GM23248 (cell line): Measurements from ENCODE around the gene C17orf50. TPM values are rescaled to one million over a fixed set of nuclear protein-coding genes. Genes with fewer than 3 reads are reported as not detected.

Source experiments
- DNase-seq: peaks from one replicate; pipeline ENCODE4 v3.0.0-alpha.2; 2015
- H2AFZ ChIP-seq: fragments of 200-600 bp; sonication (generic); 2 replicates; pipeline ENCODE4 v1.6.1; 2016; ENCODE audit warnings: antibody characterized with exemption
- H3F3A ChIP-seq: fragments of 200-600 bp; sonication (generic); 2 replicates; pipeline ENCODE4 v1.6.1; 2016; ENCODE audit warnings: mild to moderate bottlenecking, antibody characterized with exemption, mixed run types; ENCODE audit not compliant: insufficient read depth
- H3K27ac ChIP-seq: fragments of 200-600 bp; sonication (generic); 2 replicates; pipeline ENCODE4 v1.5.1; 2016; ENCODE audit warnings: mild to moderate bottlenecking
- H3K27me3 ChIP-seq: fragments of 200-600 bp; sonication (generic); replicated peaks from 2 replicates; pipeline ENCODE4 v1.6.1; 2016; ENCODE audit warnings: mild to moderate bottlenecking; ENCODE audit not compliant: insufficient read depth
- H3K36me3 ChIP-seq: fragments of 200-600 bp; sonication (generic); 2 replicates; pipeline ENCODE4 v1.6.1; 2016; ENCODE audit warnings: low read depth, mild to moderate bottlenecking
- H3K4me1 ChIP-seq: fragments of 200-600 bp; sonication (generic); 2 replicates; pipeline ENCODE4 v1.6.1; 2016; ENCODE audit warnings: mild to moderate bottlenecking; ENCODE audit not compliant: insufficient read depth
- H3K4me2 ChIP-seq: fragments of 200-600 bp; sonication (generic); one replicate; pipeline ENCODE4 v1.6.1; 2016; ENCODE audit warnings: mild to moderate bottlenecking; ENCODE audit not compliant: unreplicated experiment
- H3K4me3 ChIP-seq: fragments of 200-600 bp; sonication (generic); 2 replicates; pipeline ENCODE4 v1.5.1; 2016; ENCODE audit warnings: mild to moderate bottlenecking
- H3K79me2 ChIP-seq: fragments of 200-600 bp; sonication (generic); 2 replicates; pipeline ENCODE4 v1.6.1; 2016; ENCODE audit warnings: mild to moderate bottlenecking; ENCODE audit not compliant: insufficient read depth
- H3K9ac ChIP-seq: fragments of 200-600 bp; sonication (generic); 2 replicates; pipeline ENCODE4 v1.6.1; 2016; ENCODE audit warnings: mild to moderate bottlenecking
- H3K9me2 ChIP-seq: fragments of 200-600 bp; sonication (generic); 2 replicates; pipeline ENCODE4 v1.6.1; 2016; ENCODE audit warnings: mixed run types, mild to moderate bottlenecking, moderate library complexity; ENCODE audit not compliant: insufficient read depth
- H3K9me3 ChIP-seq: fragments of 200-600 bp; sonication (generic); one replicate; pipeline ENCODE4 v1.6.1; 2017; ENCODE audit warnings: low read depth
- H4K20me1 ChIP-seq: fragments of 200-600 bp; sonication (generic); 2 replicates; pipeline ENCODE4 v1.6.0; 2016; ENCODE audit not compliant: insufficient read depth
- EZH2 ChIP-seq: fragments of 200-600 bp; sonication (generic); IDR thresholded peaks from 2 replicates; pipeline ENCODE4 v1.6.1; 2018; ENCODE audit warnings: antibody characterized with exemption, mild to moderate bottlenecking; ENCODE audit not compliant: insufficient read depth, poor library complexity, severe bottlenecking
- EZH2phosphoT487 ChIP-seq: fragments of 200-600 bp; sonication (generic); IDR thresholded peaks from 2 replicates; pipeline ENCODE4 v1.6.1; 2018; ENCODE audit warnings: antibody characterized with exemption, moderate library complexity, mild to moderate bottlenecking, low read depth; ENCODE audit not compliant: insufficient read depth
- WGBS, 2 experiments: methylation state at CpG; one replicate each; pipeline ENCODE4 v1.1.6; 2015 to 2017; ENCODE audit warnings: low lambda C conversion rate in 2 of 2, low coverage in 1 of 2; ENCODE audit errors: missing lambda C conversion rate in 2 of 2; 5-methylcytosine and 5-hydroxymethylcytosine counted together
- in situ Hi-C: fragments of 300-500 bp; cut with MboI; formaldehyde crosslinking; loops from 2 replicates; pipeline ENCODE4 v1.15.0; 2020
- polyA plus RNA-seq: library from polyadenylated mRNA; unstranded; fragments of >200 nt; fragmentation: Nextera tagmentation; extraction: Ambion mirVana; gene quantifications from 2 replicates; pipeline ENCODE4 v1.2.1, GENCODE V29; 2016
- total RNA-seq: library from RNA; depleted of rRNA; stranded (reverse); fragments of >200 nt; shearing (Covaris generic); gene quantifications from 2 replicates; pipeline ENCODE4 v1.2.3, GENCODE V29; 2014

Gene C17orf50
- total and polyA plus RNA-seq, 2 experiments from 2014 or later: not detected

- Histone ChIP-seq H4K20me1 (no peaks in the 10 kb centered on the region), H3K36me3 (peaks cover 22% of the 10 kb centered on the region)
- no peak for DNase-seq
Measured at GRCh38 chr17:35715416-35715815, 45.3 kb upstream of the C17orf50 start.

GRCh38 chr17:35716173-35716572 lies 44.5 kb upstream of the C17orf50 start:
- no peaks in the 10 kb centered on the region for H4K20me1 ChIP-seq
- no peak overlapping the region for H3K4me3 ChIP-seq
- H3K27ac ChIP-seq: no peak overlapping the region
- H2AFZ ChIP-seq: no peak overlapping the region
- no peaks in the 10 kb centered on the region; the same call in 1 of the 2 replicates for H3K79me2 ChIP-seq
- no peak for TF ChIP-seq EZH2
- TF ChIP-seq EZH2phosphoT487: no peak
- no peaks in the 10 kb centered on the region for H3K9me3 ChIP-seq
- H3K4me1 ChIP-seq: peaks cover 16% of the 10 kb centered on the region
- peaks cover 20% of the 10 kb centered on the region for H3F3A ChIP-seq
- no peak overlapping the region for H3K4me2 ChIP-seq
- H3K9me2 ChIP-seq: no peaks in the 10 kb centered on the region
- WGBS, 2 experiments: 83 to 88% methylated on average over 3 of the region's 3 CpGs
- no peak for DNase-seq
- in situ Hi-C loops: no loop called here
- H3K27me3 ChIP-seq: no peaks in the 10 kb centered on the region
- peaks cover 19% of the 10 kb centered on the region for H3K36me3 ChIP-seq
- no peak overlapping the region for H3K9ac ChIP-seq

More at GRCh38 chr17:35715416-35715815, 45.3 kb upstream of the C17orf50 start:
- no peak overlapping the region for H3K4me3 ChIP-seq
- no peaks in the 10 kb centered on the region; the same call in 1 of the 2 replicates for H3K79me2 ChIP-seq
- H3K27ac ChIP-seq: no peak overlapping the region
- no peak overlapping the region for H2AFZ ChIP-seq
- no peak overlapping the region for H3K4me2 ChIP-seq
- H3K9me3 ChIP-seq: no peaks in the 10 kb centered on the region
- TF ChIP-seq EZH2 (no peak), EZH2phosphoT487 (no peak)
- no peak overlapping the region for H3K9ac ChIP-seq
- H3K4me1 ChIP-seq: peaks cover 16% of the 10 kb centered on the region
- peaks cover 20% of the 10 kb centered on the region for H3F3A ChIP-seq
- in situ Hi-C loops: no loop called here
- no peaks in the 10 kb centered on the region for H3K27me3 ChIP-seq
- no peaks in the 10 kb centered on the region for H3K9me2 ChIP-seq

GRCh38 chr17:35716897-35717465 lies 43.7 kb upstream of the C17orf50 start:
- in situ Hi-C loops: no loop called here
- Histone ChIP-seq H4K20me1 (no peaks in the 10 kb centered on the region), H3K9ac (no peak overlapping the region), H2AFZ (no peak overlapping the region), H3K4me2 (no peak overlapping the region), H3K4me3 (no peak overlapping the region), H3K9me3 (no peaks in the 10 kb centered on the region), H3F3A (peaks cover 20% of the 10 kb centered on the region), H3K79me2 (no peaks in the 10 kb centered on the region; the same call in 1 of the 2 replicates), H3K4me1 (peaks cover 16% of the 10 kb centered on the region), H3K27ac (no peak overlapping the region), H3K9me2 (no peaks in the 10 kb centered on the region), H3K36me3 (peaks cover 14% of the 10 kb centered on the region), H3K27me3 (no peaks in the 10 kb centered on the region)
- TF ChIP-seq EZH2 (no peak), EZH2phosphoT487 (no peak)
- no peak for DNase-seq
- 78 to 82% methylated on average over 4 of the region's 4 CpGs for WGBS, 2 experiments

- Histone ChIP-seq H3K36me3 (peaks cover 12% of the 10 kb centered on the region), H3K4me1 (peaks cover 15% of the 10 kb centered on the region), H3K27me3 (no peaks in the 10 kb centered on the region), H3K9ac (no peak overlapping the region), H3K4me3 (no peak overlapping the region), H4K20me1 (no peaks in the 10 kb centered on the region), H3K27ac (no peak overlapping the region), H3K9me2 (no peaks in the 10 kb centered on the region), H3K4me2 (no peak overlapping the region), H2AFZ (no peak overlapping the region), H3K79me2 (no peaks in the 10 kb centered on the region; the same call in 1 of the 2 replicates), H3F3A (peaks cover 15% of the 10 kb centered on the region), H3K9me3 (no peaks in the 10 kb centered on the region)
- no peak for DNase-seq
- in situ Hi-C loops: no loop called here
- TF ChIP-seq EZH2 (no peak), EZH2phosphoT487 (no peak)
- 91 to 94% methylated on average over 2 of the region's 2 CpGs for WGBS, 2 experiments
Measured at GRCh38 chr17:35717475-35717874, 43.2 kb upstream of the C17orf50 start.

- no peak overlapping the region for H3K4me2 ChIP-seq
- no peaks in the 10 kb centered on the region for H4K20me1 ChIP-seq
- H3K9me3 ChIP-seq: no peaks in the 10 kb centered on the region
- H3K27ac ChIP-seq: no peak overlapping the region
- in situ Hi-C loops: no loop called here
- peaks cover 13% of the 10 kb centered on the region for H3K4me1 ChIP-seq
- DNase-seq: no peak
- no peak overlapping the region for H3K9ac ChIP-seq
- H3F3A ChIP-seq: peaks cover 6% of the 10 kb centered on the region; the same call in 1 of the 2 replicates
- H3K36me3 ChIP-seq: peaks cover 23% of the 10 kb centered on the region
- no peak overlapping the region for H3K4me3 ChIP-seq
- no peak overlapping the region for H2AFZ ChIP-seq
- H3K9me2 ChIP-seq: no peaks in the 10 kb centered on the region
- 94 to 100% methylated on average over 2 of the region's 2 CpGs for WGBS, 2 experiments
- H3K79me2 ChIP-seq: no peaks in the 10 kb centered on the region
- no peaks in the 10 kb centered on the region for H3K27me3 ChIP-seq
- TF ChIP-seq EZH2phosphoT487 (no peak), EZH2 (no peak)
Measured at GRCh38 chr17:35723735-35724134, 37.0 kb upstream of the C17orf50 start.
